Tibial nerve (tissue), 4 donors: ENCODE measurements around the gene ATP2A3. TPM values are rescaled to one million over a fixed set of nuclear protein-coding genes. Genes with fewer than 3 reads are reported as not detected.

Experiments
- DNase-seq, 2 donors: peaks; one replicate each; pipeline ENCODE4 v3.0.0-alpha.2; 2019; ENCODE audit warnings: low spot score in 2 of 2
- H3K27ac ChIP-seq, 4 donors: fragments of 200-600 bp; sonication (generic) in 3 of 4; one replicate each; pipeline ENCODE4 v1.5.1; 2017 to 2019; ENCODE audit warnings: mild to moderate bottlenecking in 1 of 4
- H3K27me3 ChIP-seq, 2 donors: fragments of 200-600 bp; sonication (generic) in 1 of 2; one replicate each; pipeline versions ENCODE4 v1.5.1 to v1.6.0; 2017 to 2019
- H3K36me3 ChIP-seq, 3 donors: fragments of 200-600 bp; sonication (generic); one replicate each; pipeline ENCODE4 v1.5.1; 2018 to 2019
- H3K4me1 ChIP-seq, 4 donors: fragments of 200-600 bp; sonication (generic) in 3 of 4; one replicate each; pipeline ENCODE4 v1.5.1; 2017 to 2019
- H3K4me3 ChIP-seq, 4 donors: fragments of 200-600 bp; sonication (generic) in 3 of 4; one replicate each; pipeline ENCODE4 v1.5.1; 2017 to 2019; ENCODE audit warnings: mild to moderate bottlenecking in 1 of 4, moderate library complexity in 1 of 4
- H3K9me3 ChIP-seq, 4 donors: fragments of 200-600 bp; sonication (generic) in 3 of 4; one replicate each; pipeline ENCODE4 v1.5.1; 2017 to 2019
- CTCF ChIP-seq, 5 experiments: fragments of 200-600 bp in 3 of 5; fragments of 450-650 bp in 2 of 5; sonication (generic) in 3 of 5; IDR thresholded peaks; one replicate each; pipeline ENCODE4 v1.5.1; 2016 to 2019; ENCODE audit warnings: antibody characterized with exemption in 5 of 5, mild to moderate bottlenecking in 3 of 5, moderate library complexity in 2 of 5
- EP300 ChIP-seq, 2 donors: sonication (generic); formaldehyde crosslinking; IDR thresholded peaks; one replicate each; pipeline ENCODE4 v1.6.1; 2017; ENCODE audit warnings: antibody characterized with exemption in 2 of 2, mild to moderate bottlenecking in 1 of 2
- POLR2A ChIP-seq, 2 donors: fragments of 450-650 bp; IDR thresholded peaks; one replicate each; pipeline ENCODE4 v1.6.1; 2017; ENCODE audit warnings: antibody characterized with exemption in 2 of 2, mild to moderate bottlenecking in 2 of 2, moderate library complexity in 2 of 2
- WGBS, 2 donors: methylation state at CpG; one replicate each; pipeline ENCODE4 v1.1.5; 2018; 5-methylcytosine and 5-hydroxymethylcytosine counted together
- total RNA-seq, 4 donors: library from RNA; depleted of rRNA; stranded (reverse); fragments of >200 nt; gene quantifications; one replicate each; pipeline ENCODE4 v1.1.0, GENCODE V29; 2016

The ATP2A3 gene
- total RNA-seq, 4 donors from 2014 or later, result 5.9 to 12.9 (median 9.1) TPM

- H3K36me3 ChIP-seq, result peaks cover 0 to 7% (median 0%) of the 10 kb centered on the region in 3 donors
- no peak overlapping the region for H3K4me3 ChIP-seq
- no peaks in the 10 kb centered on the region for H3K27me3 ChIP-seq
- no peaks in the 10 kb centered on the region for H3K9me3 ChIP-seq
- DNase-seq, result no peak
- no peak overlapping the region for H3K27ac ChIP-seq
- H3K4me1 ChIP-seq, result peaks cover 0 to 8% (median 0%) of the 10 kb centered on the region in 4 donors
- WGBS, 2 donors, result 87 to 94% methylated on average over 6 to 16 of the region's 16 CpGs
- TF ChIP-seq CTCF (IDR thresholded peaks at IDR 0.05), result no peak
Observed at GRCh38 chr17:3928406-3928805, 35.8 kb downstream of the ATP2A3 start.

GRCh38 chr17:3927628-3928340 lies 36.5 kb downstream of the ATP2A3 start:
- no peaks in the 10 kb centered on the region for H3K9me3 ChIP-seq
- peaks cover 0 to 7% (median 0%) of the 10 kb centered on the region in 3 donors for H3K36me3 ChIP-seq
- H3K27ac ChIP-seq, result no peak overlapping the region
- no peak overlapping the region for H3K4me3 ChIP-seq
- no peak for DNase-seq
- TF ChIP-seq CTCF (IDR thresholded peaks at IDR 0.05), result no peak
- no peak for TF ChIP-seq EP300 (IDR thresholded peaks at IDR 0.05)
- no peak for TF ChIP-seq POLR2A (IDR thresholded peaks at IDR 0.05)
- H3K4me1 ChIP-seq, result peaks cover 0 to 8% (median 0%) of the 10 kb centered on the region in 4 donors
- no peaks in the 10 kb centered on the region for H3K27me3 ChIP-seq
- WGBS, 2 donors, result 58 to 64% methylated on average over 14 to 15 of the region's 15 CpGs

GRCh38 chr17:3926860-3927627 lies 37.2 kb downstream of the ATP2A3 start:
- H3K9me3 ChIP-seq, result no peaks in the 10 kb centered on the region
- 76 to 79% methylated on average over 16 of the region's 16 CpGs for WGBS, 2 donors
- peaks cover 0 to 8% (median 0%) of the 10 kb centered on the region in 4 donors for H3K4me1 ChIP-seq
- TF ChIP-seq CTCF (IDR thresholded peaks at IDR 0.05), result no peak
- no peak for TF ChIP-seq EP300 (IDR thresholded peaks at IDR 0.05)
- no peak for TF ChIP-seq POLR2A (IDR thresholded peaks at IDR 0.05)
- H3K4me3 ChIP-seq, result no peak overlapping the region
- no peaks in the 10 kb centered on the region for H3K36me3 ChIP-seq
- no peak overlapping the region for H3K27ac ChIP-seq
- H3K27me3 ChIP-seq, result no peaks in the 10 kb centered on the region
- DNase-seq, result no peak

GRCh38 chr17:3925684-3926485 lies 38.4 kb downstream of the ATP2A3 start:
- peaks cover 0 to 19% (median 0%) of the 10 kb centered on the region in 4 donors for H3K4me1 ChIP-seq
- no peak overlapping the region for H3K4me3 ChIP-seq
- 74 to 81% methylated on average over 16 to 17 of the region's 17 CpGs for WGBS, 2 donors
- TF ChIP-seq POLR2A (IDR thresholded peaks at IDR 0.05) (no peak), EP300 (IDR thresholded peaks at IDR 0.05) (no peak), CTCF (IDR thresholded peaks at IDR 0.05) (no peak)
- DNase-seq, result no peak
- H3K27me3 ChIP-seq, result no peaks in the 10 kb centered on the region
- no peak overlapping the region for H3K27ac ChIP-seq
- no peaks in the 10 kb centered on the region for H3K36me3 ChIP-seq
- H3K9me3 ChIP-seq, result no peaks in the 10 kb centered on the region
